ENCODE results near the gene CERS1. TPM values are rescaled to one million over a fixed set of nuclear protein-coding genes. Genes with fewer than 3 reads are reported as not detected.

The CERS1 gene, protein sequence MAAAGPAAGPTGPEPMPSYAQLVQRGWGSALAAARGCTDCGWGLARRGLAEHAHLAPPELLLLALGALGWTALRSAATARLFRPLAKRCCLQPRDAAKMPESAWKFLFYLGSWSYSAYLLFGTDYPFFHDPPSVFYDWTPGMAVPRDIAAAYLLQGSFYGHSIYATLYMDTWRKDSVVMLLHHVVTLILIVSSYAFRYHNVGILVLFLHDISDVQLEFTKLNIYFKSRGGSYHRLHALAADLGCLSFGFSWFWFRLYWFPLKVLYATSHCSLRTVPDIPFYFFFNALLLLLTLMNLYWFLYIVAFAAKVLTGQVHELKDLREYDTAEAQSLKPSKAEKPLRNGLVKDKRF
- total RNA-seq = under 1 TPM; 0.26 to 0.66 TPM

DNA sequence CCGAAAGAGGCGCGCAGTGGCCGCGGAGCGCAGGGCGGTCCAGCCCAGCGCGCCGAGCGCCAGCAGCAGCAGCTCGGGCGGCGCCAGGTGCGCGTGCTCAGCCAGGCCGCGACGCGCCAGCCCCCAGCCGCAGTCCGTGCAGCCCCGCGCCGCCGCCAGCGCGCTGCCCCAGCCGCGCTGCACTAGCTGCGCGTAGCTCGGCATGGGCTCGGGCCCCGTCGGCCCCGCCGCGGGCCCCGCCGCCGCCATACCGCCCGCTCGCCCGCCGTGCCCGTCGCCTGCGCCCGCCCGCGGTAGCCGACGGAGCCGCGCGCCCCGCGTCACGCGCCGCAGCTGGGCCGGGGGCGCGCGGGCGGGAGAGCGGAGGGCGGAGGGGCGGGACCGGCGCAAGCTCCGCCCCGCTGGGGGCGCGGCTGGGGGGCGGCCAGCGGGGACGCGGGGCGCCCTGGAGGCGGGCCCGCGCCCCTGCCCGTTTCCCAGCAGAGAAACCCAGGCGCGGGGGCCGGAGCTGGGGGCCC, at the start of gene CERS1:
Gene CERS1, minus strand, starts transcription at position 335 of the 518 bp plus-strand sequence. Its CDS starts 86 bp downstream, at position 249.
- no peak within 1 kb of the TSS for H3K27ac ChIP-seq
- H3K4me1 ChIP-seq = peaks cover 15% of the 10 kb centered on the region
- TF ChIP-seq, protein P1, sequence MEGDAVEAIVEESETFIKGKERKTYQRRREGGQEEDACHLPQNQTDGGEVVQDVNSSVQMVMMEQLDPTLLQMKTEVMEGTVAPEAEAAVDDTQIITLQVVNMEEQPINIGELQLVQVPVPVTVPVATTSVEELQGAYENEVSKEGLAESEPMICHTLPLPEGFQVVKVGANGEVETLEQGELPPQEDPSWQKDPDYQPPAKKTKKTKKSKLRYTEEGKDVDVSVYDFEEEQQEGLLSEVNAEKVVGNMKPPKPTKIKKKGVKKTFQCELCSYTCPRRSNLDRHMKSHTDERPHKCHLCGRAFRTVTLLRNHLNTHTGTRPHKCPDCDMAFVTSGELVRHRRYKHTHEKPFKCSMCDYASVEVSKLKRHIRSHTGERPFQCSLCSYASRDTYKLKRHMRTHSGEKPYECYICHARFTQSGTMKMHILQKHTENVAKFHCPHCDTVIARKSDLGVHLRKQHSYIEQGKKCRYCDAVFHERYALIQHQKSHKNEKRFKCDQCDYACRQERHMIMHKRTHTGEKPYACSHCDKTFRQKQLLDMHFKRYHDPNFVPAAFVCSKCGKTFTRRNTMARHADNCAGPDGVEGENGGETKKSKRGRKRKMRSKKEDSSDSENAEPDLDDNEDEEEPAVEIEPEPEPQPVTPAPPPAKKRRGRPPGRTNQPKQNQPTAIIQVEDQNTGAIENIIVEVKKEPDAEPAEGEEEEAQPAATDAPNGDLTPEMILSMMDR (IDR thresholded peaks at IDR 0.05) = no peak
- TF ChIP-seq POLR2A (IDR thresholded peaks at IDR 0.05) = no peak
- 1% methylated on average over 83 of the region's 89 CpGs; no CpG with 5 or more reads in 1 of the 2 donors for WGBS, 2 donors
- DNase-seq = no peak
- no peak within 1 kb of the TSS for H3K4me3 ChIP-seq
- ATAC-seq = no peak
- H3K27me3 ChIP-seq = peaks cover 0 to 6% of the 10 kb centered on the region in 2 donors
- intact Hi-C loops (cut with DNase I) = no loop called here
- H3K36me3 ChIP-seq (replicated peaks in 1 of 2; ENCODE audit: insufficient read depth in 1 of 2, low read depth in 2 of 2) = peaks cover 2 to 3% of the 10 kb centered on the region in 2 donors
- H3K9me3 ChIP-seq = no peaks in the 10 kb centered on the region

DNA sequence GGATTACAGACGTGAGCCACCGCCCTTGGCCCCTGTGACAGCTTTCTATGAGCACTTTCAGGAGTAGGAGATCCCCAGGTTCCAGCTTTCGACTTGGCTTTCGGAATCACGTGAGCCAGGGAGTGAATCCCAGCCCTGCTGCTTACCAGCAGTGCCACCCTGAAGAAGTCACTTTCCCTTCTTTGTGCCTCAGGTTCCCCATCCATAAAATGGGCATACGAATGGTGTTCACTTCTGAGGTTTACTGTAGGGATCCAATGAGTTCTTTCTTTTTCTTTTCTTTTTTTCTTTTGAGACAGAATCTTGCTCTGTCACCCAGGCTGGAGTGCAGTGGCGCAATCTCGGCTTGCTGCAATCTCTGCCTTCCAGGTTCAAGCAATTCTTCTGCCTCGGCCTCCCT, 49.3 kb upstream of the CERS1 start:
- 82 to 87% methylated on average over 7 to 9 of the region's 9 CpGs for WGBS, 2 donors
- DNase-seq (no peak), ATAC-seq (no peak)
- intact Hi-C loops (cut with DNase I) = no loop called here
- TF ChIP-seq, protein P1 (IDR thresholded peaks at IDR 0.05) = no peak
- no peak for TF ChIP-seq POLR2A (IDR thresholded peaks at IDR 0.05)
- Histone ChIP-seq H3K27ac (no peak overlapping the region), H3K36me3 (replicated peaks in 1 of 2; ENCODE audit: insufficient read depth in 1 of 2, low read depth in 2 of 2) (no peaks in the 10 kb centered on the region), H3K4me3 (no peak overlapping the region), H3K27me3 (no peaks in the 10 kb centered on the region), H3K9me3 (no peaks in the 10 kb centered on the region), H3K4me1 (peaks cover 9% of the 10 kb centered on the region)

DNA sequence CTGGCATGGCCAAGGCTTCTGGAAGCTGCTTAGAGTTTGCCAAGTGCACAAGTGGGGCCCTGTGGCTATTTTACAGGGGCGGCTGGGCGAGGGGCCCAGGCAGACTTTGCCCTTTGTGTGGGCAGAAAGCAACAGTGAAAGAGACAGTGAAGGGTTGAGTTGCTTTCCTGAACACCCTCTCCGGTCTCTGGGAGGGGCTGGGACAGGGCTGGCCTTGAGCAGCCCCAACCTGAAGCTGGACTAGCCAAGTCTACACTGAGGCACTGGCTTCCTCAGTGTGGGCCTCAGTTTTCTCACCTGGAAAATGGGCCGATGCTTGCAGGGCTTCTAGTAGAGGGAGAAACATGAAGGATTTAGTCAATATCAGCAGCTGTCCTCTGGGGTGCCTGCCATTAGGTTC, 47.5 kb upstream of the CERS1 start:
- no peaks in the 10 kb centered on the region for H3K27me3 ChIP-seq
- 58 to 64% methylated on average over 3 to 4 of the region's 4 CpGs for WGBS, 2 donors
- intact Hi-C loops (cut with DNase I) = no loop called here
- H3K9me3 ChIP-seq = no peaks in the 10 kb centered on the region
- peaks cover 17% of the 10 kb centered on the region for H3K4me1 ChIP-seq
- no peak overlapping the region for H3K27ac ChIP-seq
- ATAC-seq (no peak), DNase-seq (no peak)
- no peak overlapping the region for H3K4me3 ChIP-seq
- no peaks in the 10 kb centered on the region for H3K36me3 ChIP-seq (replicated peaks in 1 of 2; ENCODE audit: insufficient read depth in 1 of 2, low read depth in 2 of 2)
- TF ChIP-seq, protein P1 (IDR thresholded peaks at IDR 0.05) = no peak
- TF ChIP-seq POLR2A (IDR thresholded peaks at IDR 0.05) = no peak

DNA sequence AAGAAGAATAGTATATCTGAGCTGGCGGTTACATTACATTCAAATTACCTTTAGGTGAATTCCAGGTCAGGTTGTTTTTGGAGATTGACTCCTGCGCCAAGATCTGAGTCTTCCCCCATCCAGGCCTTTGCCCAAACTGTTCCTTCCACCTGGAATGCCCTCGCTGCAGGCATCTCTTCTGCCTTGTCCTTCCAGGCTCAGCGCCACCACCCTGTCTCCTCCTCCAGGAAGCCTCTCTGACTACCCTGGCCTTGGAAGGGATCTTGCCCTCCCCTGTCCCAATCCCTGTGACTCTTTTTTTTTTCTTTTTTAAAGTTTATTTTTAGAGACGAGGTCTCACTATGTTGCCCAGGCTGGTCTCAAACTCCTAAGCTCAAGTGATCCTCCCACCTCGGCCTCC, 46.7 kb upstream of the CERS1 start:
- DNase-seq (no peak), ATAC-seq (no peak)
- TF ChIP-seq, protein P1 (IDR thresholded peaks at IDR 0.05) = no peak
- no peak for TF ChIP-seq POLR2A (IDR thresholded peaks at IDR 0.05)
- Histone ChIP-seq H3K4me3 (no peak overlapping the region), H3K27me3 (no peaks in the 10 kb centered on the region), H3K9me3 (no peaks in the 10 kb centered on the region), H3K27ac (no peak overlapping the region), H3K4me1 (peaks cover 17% of the 10 kb centered on the region), H3K36me3 (replicated peaks in 1 of 2; ENCODE audit: insufficient read depth in 1 of 2, low read depth in 2 of 2) (no peaks in the 10 kb centered on the region)
- intact Hi-C loops (cut with DNase I) = no loop called here
- 87 to 88% methylated on average over 6 of the region's 6 CpGs for WGBS, 2 donors
